Thymus (tissue), 11 donors: ENCODE measurements around the gene HSPB8. TPM values are rescaled to one million over a fixed set of nuclear protein-coding genes. Genes with fewer than 3 reads are reported as not detected.

Experiments used
- DNase-seq, 9 donors: peaks; one replicate each; pipeline ENCODE4 v3.0.0-alpha.2; 2013; ENCODE audit warnings: low spot score in 9 of 9, low read depth in 6 of 9, missing footprints in 1 of 9
- H3K27ac ChIP-seq, 2 donors: one replicate each; pipeline ENCODE4 v1.5.1; 2013; ENCODE audit warnings: control low read depth in 1 of 2, low read depth in 1 of 2, low read length in 1 of 2, mild to moderate bottlenecking in 1 of 2, moderate library complexity in 1 of 2
- H3K27me3 ChIP-seq, 2 donors: one replicate each; pipeline ENCODE4 v1.5.1; 2013; ENCODE audit warnings: low read length in 1 of 2; ENCODE audit not compliant: control insufficient read depth in 2 of 2, insufficient read depth in 1 of 2
- H3K36me3 ChIP-seq, 2 donors: one replicate each; pipeline ENCODE4 v1.5.1; 2013; ENCODE audit warnings: low read length in 1 of 2, mild to moderate bottlenecking in 1 of 2, moderate library complexity in 1 of 2; ENCODE audit not compliant: control insufficient read depth in 2 of 2, insufficient read depth in 2 of 2
- H3K4me1 ChIP-seq, 2 donors: one replicate each; pipeline ENCODE4 v1.5.1; 2013; ENCODE audit warnings: low read length in 2 of 2; ENCODE audit not compliant: control insufficient read depth in 2 of 2, insufficient read depth in 2 of 2
- H3K4me3 ChIP-seq, 2 donors: one replicate each; pipeline ENCODE4 v1.5.1; 2013; ENCODE audit warnings: low read length in 2 of 2, control low read depth in 1 of 2, mild to moderate bottlenecking in 1 of 2
- H3K9me3 ChIP-seq, 2 donors: one replicate each; pipeline ENCODE4 v1.5.1; 2013; ENCODE audit warnings: low read length in 1 of 2, mild to moderate bottlenecking in 1 of 2; ENCODE audit not compliant: control insufficient read depth in 2 of 2, insufficient read depth in 1 of 2
- WGBS: extraction: QIAGEN DNeasy Blood & Tissue Kit; methylation state at CpG from one replicate; pipeline ENCODE4 v1.1.7; 2013; 5-methylcytosine and 5-hydroxymethylcytosine counted together
- polyA plus RNA-seq: library from polyadenylated mRNA; stranded (reverse); fragments of 200-250 nt; gene quantifications from one replicate; pipeline ENCODE4 v1.2.3, GENCODE V29; 2013
- total RNA-seq: library from RNA; stranded (reverse); fragments of 120-200 nt; gene quantifications from one replicate; pipeline ENCODE4 v1.2.4, GENCODE V29; 2013
- donor health status: healthy.

HSPB8 gene
- total and polyA plus RNA-seq, 2 donors = 27.7 to 64.0 TPM

DNA sequence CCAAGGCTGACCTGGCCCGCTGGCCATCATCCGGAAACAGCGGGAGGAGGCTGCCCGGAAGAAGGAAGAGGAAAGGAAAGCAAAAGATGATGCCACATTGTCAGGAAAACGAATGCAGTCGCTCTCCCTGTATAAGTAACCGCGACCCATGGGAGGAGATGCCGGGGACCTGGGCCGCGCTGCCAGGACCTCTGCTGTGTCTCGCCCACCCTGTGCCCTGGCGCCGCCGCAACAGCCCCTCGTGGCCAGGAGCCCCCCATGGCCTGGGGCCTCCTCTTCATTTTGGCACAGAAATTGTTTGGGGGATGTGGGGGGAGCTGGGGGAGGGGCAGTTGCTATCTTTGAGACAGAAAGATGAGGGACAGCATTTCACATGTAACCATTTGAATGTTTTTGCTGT is 16.5 kb downstream of the HSPB8 start:
- WGBS = 95% methylated on average over 16 of the region's 16 CpGs
- H3K27ac ChIP-seq = no peak overlapping the region

DNA sequence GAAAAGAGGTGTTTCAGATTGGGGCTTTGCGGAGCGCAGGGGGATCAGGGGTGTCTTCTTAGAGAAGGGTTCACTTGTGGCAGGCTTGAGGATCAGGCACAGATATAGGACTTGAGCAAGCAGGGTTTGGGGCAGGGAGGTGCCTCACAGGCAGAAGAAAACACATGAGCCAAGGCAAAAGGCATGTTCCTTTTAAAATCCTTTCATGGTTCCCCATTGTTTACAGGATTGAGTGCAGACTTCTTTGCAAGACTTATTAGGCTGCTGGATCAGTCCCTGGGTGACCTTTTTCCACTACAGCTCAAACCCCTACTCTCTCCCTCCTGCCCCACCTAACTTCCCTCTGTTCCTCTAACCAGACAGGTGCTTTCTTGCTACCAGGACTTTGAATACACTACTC is 19.7 kb downstream of the HSPB8 start:
- H3K36me3 ChIP-seq = no peaks in the 10 kb centered on the region
- H3K27ac ChIP-seq = no peak overlapping the region
- over 99% methylated on average over 2 of the region's 2 CpGs for WGBS

More for the DNA sequence above, 16.5 kb downstream of the HSPB8 start:
- H3K4me3 ChIP-seq = no peak overlapping the region
- no peaks in the 10 kb centered on the region for H3K36me3 ChIP-seq
- no peaks in the 10 kb centered on the region for H3K9me3 ChIP-seq
- H3K27me3 ChIP-seq = no peaks in the 10 kb centered on the region
- H3K4me1 ChIP-seq = no peaks in the 10 kb centered on the region
- no peak for DNase-seq

DNA sequence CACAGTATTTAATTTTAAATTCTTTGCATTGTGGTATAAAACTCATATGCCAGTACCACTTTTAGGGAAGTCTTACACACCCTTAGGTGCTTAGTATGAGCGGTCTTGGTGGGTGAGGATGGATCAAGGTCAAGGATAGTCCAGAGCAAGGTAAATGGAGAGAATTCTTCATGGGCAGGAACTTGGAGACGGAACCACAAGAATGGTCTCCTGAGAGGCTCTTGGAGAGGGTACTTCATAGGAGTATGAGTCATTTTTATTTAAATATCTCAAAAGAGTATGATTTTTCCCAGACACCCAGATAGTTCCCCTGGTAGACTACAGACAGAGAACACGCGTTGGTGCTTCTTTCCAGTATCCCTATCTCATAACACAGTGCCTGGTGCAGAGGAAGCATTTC is 21.9 kb downstream of the HSPB8 start:
- no peak overlapping the region for H3K4me3 ChIP-seq
- DNase-seq = no peak
- no peaks in the 10 kb centered on the region for H3K4me1 ChIP-seq
- whole genome bisulfite sequencing = 95% methylated on average over 4 of the region's 4 CpGs
- no peak overlapping the region for H3K27ac ChIP-seq
- H3K9me3 ChIP-seq = no peaks in the 10 kb centered on the region
- no peaks in the 10 kb centered on the region for H3K27me3 ChIP-seq
- H3K36me3 ChIP-seq = no peaks in the 10 kb centered on the region

More for the DNA sequence above, 19.7 kb downstream of the HSPB8 start:
- H3K27me3 ChIP-seq = no peaks in the 10 kb centered on the region
- no peak for DNase-seq
- H3K4me3 ChIP-seq = no peak overlapping the region
- no peaks in the 10 kb centered on the region for H3K9me3 ChIP-seq
- H3K4me1 ChIP-seq = no peaks in the 10 kb centered on the region

DNA sequence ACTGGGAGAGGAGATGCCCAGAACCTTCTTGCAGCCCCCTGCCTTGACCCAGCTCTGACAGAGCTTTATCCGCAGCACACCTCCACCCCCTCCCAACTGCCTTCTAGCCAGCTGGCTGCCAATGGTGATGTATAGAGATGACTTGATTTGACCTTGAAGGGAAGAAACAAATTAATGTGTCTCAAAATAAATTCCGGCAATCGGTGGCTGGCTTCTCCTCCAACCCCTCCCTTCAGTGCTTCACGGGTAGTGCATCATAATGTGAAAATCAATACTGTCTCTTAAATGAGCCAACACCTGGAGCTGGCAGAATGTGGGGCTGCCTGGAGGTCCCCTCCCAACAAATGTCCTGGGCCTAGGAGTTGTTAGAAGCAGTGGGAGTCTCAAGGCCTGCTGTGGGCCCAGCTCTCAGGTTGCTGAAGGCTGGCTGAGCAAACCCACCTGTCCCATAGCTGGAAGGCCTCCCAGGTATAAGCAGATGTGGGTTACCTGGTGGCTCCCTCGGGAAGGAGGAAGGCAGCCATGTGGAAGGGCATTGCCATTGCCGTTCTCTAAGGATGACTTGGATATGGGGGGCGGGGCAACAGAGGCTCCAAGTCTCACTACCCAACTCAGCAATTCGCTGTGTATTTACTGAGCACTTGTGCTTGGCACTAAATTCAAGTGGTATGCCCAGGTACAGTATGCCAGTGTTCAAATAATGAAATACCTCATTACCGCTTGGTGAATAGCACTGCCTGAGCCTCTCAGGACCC is 23.2 kb downstream of the HSPB8 start:
- Histone ChIP-seq H3K9me3 (no peaks in the 10 kb centered on the region), H3K36me3 (no peaks in the 10 kb centered on the region), H3K27me3 (no peaks in the 10 kb centered on the region), H3K27ac (no peak overlapping the region), H3K4me1 (no peaks in the 10 kb centered on the region), H3K4me3 (no peak overlapping the region)
- 91% methylated on average over 9 of the region's 9 CpGs for WGBS
- DNase-seq = no peak

DNA sequence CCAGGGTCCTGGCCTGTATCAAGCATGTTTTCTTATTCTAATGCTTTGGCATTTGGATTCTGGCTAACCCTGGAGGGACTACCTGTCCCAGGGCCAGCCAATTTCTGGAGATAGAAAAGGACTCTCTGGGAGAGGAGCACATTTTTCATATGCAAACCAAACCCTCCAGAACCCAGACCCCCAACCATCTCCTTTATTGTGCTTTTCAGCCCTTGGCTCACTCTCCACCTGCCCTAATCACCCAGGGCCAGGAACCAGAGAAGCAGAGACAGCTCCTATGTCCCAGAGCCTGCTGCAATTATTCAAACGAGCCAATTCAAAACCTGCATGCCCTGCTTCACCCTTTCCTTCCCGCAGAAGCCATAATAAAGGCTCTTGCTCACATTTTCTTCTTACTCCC is 23.8 kb downstream of the HSPB8 start:
- H3K27me3 ChIP-seq = no peaks in the 10 kb centered on the region
- H3K36me3 ChIP-seq = no peaks in the 10 kb centered on the region
- no peak for DNase-seq
- no peak overlapping the region for H3K27ac ChIP-seq
- H3K4me3 ChIP-seq = no peak overlapping the region
- 42% methylated on average over 2 of the region's 2 CpGs for WGBS
- H3K9me3 ChIP-seq = no peaks in the 10 kb centered on the region
- no peaks in the 10 kb centered on the region for H3K4me1 ChIP-seq

DNA sequence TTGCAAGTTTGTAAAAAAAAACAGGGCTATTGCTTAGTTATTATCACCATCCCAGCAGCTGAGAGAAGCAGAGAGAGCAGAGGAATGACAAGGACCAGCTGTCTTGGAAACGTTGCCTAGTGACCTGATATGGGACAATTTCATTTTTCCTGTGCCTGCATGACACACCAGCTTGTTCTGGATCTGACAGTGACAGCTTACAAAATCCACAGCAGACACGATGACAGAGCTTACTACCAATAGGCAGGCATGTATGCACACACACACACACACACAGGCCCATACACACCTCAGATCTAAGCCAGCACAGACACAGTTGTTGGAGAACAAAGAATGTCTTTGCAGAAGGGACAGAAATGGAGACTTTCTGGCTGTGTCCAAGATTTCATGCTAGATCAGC is 25.4 kb downstream of the HSPB8 start:
- WGBS = 74% methylated on average over 2 of the region's 2 CpGs
- Histone ChIP-seq H3K27ac (no peak overlapping the region), H3K9me3 (no peaks in the 10 kb centered on the region), H3K27me3 (no peaks in the 10 kb centered on the region), H3K4me1 (no peaks in the 10 kb centered on the region), H3K36me3 (no peaks in the 10 kb centered on the region), H3K4me3 (no peak overlapping the region)
- no peak for DNase-seq

DNA sequence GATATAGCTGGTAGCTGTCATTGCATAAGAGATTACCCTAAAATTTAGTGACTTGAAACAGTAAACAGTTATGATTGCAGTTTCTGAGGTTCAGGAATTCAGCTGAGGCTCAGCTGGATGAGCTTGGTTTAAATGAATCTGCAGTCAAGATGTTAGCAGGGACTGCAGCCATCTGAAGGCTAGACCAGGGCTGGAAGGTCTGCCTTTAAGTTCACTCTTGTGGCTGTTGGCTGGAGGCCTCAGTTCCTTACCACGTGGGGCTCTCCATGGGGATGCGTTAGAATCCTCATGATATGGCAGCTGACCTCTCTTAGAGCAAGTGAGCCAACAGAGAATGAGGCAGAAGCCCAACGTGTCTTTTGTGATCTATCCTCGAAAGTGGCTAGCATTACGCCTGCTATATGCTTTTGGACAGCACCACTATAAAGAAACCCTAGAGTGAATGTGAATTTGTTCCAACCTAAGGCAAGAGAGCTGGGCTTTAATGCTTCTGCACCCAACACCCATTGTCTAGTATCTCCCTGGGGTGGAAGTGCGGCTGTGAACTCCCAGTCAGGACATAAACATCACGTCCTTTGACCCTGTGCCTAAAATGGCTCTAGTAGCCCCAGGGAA is 26.0 kb downstream of the HSPB8 start:
- no peak overlapping the region for H3K4me3 ChIP-seq
- no peaks in the 10 kb centered on the region for H3K9me3 ChIP-seq
- no peaks in the 10 kb centered on the region for H3K36me3 ChIP-seq
- no peak for DNase-seq
- WGBS = 86% methylated on average over 7 of the region's 7 CpGs
- H3K4me1 ChIP-seq = no peaks in the 10 kb centered on the region
- H3K27ac ChIP-seq = no peak overlapping the region
- no peaks in the 10 kb centered on the region for H3K27me3 ChIP-seq

DNA sequence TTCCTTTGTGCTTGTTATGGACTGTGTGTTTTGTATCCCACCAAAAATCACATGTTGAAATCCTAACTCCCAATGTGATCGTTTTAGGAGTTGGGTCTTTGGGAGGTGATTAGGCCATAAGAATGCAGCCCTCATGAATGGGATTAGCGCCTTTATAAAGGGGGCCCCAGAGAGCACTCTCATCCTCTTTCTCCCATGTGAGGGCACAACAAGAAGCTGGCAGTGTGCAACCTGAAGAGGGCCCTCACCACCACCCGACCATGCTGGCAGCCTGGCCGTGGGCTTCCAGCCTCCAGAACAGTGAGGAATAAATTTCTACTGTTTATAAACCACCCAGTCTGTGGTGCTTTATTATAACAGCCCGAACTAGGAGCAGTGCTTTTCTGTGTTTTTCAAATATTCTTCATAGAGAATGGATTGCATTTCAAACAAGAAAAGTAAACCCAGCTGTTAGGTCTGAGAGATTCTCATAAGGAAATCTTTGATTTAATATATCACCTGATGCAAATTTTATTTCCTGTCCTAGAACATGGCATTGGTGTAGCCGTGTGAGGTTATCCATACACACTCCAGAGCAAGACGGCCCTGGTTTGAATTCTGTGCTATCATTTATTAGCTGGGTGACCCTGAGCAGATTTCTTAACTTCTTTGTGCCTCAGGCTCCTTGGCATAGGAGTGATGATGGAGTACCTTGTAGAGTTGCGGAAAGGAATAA is 27.8 kb downstream of the HSPB8 start:
- Histone ChIP-seq H3K27me3 (no peaks in the 10 kb centered on the region), H3K27ac (no peak overlapping the region), H3K36me3 (no peaks in the 10 kb centered on the region), H3K9me3 (no peaks in the 10 kb centered on the region), H3K4me3 (no peak overlapping the region), H3K4me1 (no peaks in the 10 kb centered on the region)
- DNase-seq = no peak
- WGBS = 86% methylated on average over 8 of the region's 8 CpGs

DNA sequence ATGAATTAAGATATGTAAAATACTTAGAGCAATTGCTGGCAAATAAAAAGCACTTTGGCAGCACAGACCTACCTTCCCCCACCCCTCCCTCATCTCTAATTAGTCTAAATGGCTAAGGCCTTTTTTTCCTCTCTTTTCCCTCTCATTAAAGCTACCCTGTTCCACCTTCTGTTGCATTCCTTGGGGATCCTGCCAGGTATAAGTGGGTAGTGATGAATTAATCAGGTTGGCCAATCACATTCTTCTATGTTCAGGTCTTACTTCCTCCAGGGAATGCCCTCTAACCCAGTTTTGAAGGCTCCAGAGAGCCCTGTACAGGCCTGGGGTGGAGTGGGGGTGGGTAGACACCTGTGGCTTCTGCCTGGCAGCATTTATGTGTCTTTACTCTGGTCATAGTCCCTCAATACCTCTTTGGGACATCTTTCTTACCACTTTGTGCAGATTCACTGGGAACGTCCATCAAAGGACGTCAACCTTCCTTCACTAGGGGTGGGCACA is 28.4 kb downstream of the HSPB8 start:
- H3K9me3 ChIP-seq = no peaks in the 10 kb centered on the region
- no peak overlapping the region for H3K27ac ChIP-seq
- H3K36me3 ChIP-seq = no peaks in the 10 kb centered on the region
- no peak overlapping the region for H3K4me3 ChIP-seq
- no peaks in the 10 kb centered on the region for H3K27me3 ChIP-seq
- WGBS = 97% methylated on average over 2 of the region's 2 CpGs
- no peak for DNase-seq
- no peaks in the 10 kb centered on the region for H3K4me1 ChIP-seq
